ENCODE measurements around the gene P3R3URF.

P3R3URF gene

DNA sequence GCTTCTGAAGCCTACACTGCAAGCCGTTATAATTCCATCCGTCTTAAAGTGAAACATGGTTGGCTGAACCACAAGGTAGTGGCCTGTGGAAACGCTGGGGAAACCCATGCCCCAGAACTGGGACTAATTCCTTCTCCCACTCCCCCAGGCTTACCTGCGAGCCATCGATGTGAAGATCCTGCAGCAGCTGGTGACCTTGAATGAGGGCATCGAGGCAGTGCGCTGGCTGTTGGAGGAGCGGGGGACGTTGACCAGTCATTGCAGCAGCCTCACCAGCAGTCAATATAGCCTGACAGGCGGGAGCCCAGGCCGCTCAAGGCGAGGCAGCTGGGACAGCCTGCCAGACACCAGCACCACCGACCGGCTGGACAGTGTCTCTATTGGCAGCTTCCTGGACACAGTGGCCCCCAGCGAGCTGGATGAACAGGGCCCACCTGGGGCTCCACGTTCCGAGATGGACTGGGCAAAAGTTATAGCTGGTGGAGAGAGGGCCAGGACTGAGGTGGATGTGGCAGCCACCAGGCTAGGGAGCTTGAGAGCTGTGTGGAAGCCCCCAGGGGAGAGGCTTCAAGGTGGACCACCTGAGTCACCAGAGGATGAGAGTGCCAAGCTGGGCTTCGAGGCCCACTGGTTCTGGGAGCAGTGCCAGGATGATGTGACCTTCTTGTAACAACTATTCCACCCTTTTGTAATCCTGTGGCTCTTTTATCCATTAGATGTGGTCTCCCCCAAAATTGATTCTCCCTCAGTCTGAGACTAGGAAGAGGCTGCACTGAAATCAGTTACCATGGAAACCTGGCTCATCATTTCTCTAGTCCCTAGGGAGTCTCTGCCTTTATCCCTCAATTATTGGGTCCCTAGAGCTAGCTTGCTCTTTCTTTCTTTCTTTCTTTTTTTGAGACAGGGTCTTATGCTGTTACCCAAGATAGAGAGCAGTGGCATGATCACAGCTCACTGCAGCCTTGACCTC, 43.5 kb upstream of the P3R3URF start:
- no peak for TF ChIP-seq CTCF (IDR thresholded peaks at IDR 0.05; ENCODE audit: insufficient read depth, low read length, missing control alignments)
- no peak overlapping the region for H3K4me3 ChIP-seq (ENCODE audit: low read depth, low read length)
- CTCF ChIA-PET, result interaction anchor here (0.7 to 6.2 kb wide), 7 partner anchors 8 to 38 kb away, joined by 3 to 72 read pairs (median 4); no protein-coding TSS in a partner anchor
- no peak for DNase-seq (ENCODE audit: low read depth, low spot score)
- POLR2A ChIA-PET, result interaction anchor here (0.6 kb wide), 1 partner anchor 14 kb away, joined by 3 read pairs; no protein-coding TSS in a partner anchor

GRCh38 chr1:46218443-46218842, 42.2 kb upstream of the P3R3URF start:
- H3K4me3 ChIP-seq (ENCODE audit: low read depth, low read length), result no peak overlapping the region
- ChIA-PET POLR2A (no interaction called here), CTCF (interaction anchor here (0.6 kb wide), 1 partner anchor 173 kb away, joined by 3 read pairs; no protein-coding TSS in a partner anchor)
- DNase-seq (ENCODE audit: low read depth, low spot score), result no peak
- no peak for TF ChIP-seq CTCF (IDR thresholded peaks at IDR 0.05; ENCODE audit: insufficient read depth, low read length, missing control alignments)

DNA sequence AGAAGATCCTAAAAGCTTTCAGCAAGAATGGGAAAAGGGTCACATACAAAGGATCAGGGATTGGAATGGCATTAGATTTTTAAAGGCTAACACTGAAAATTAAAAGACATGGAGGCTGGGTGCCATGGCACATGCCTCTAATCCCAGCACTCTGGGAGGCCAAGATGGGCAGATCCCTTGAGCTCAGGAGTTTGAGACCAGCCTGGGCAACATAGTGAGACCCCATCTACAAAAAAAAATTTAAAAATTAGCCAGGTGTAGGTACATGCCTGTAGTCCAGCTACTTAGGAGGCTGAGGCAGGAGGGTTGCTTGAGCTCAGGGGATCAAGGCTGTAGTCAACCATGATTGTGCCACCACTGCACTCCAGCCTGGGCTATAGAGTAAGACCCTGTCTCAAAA, 39.2 kb upstream of the P3R3URF start:
- CTCF ChIA-PET, result interaction anchor here (0.8 to 2.7 kb wide), 2 partner anchors 10 to 179 kb away, joined by 3 to 9 read pairs; no protein-coding TSS in a partner anchor
- POLR2A ChIA-PET, result no interaction called here
- no peak for DNase-seq (ENCODE audit: low read depth, low spot score)
- no peak overlapping the region for H3K4me3 ChIP-seq (ENCODE audit: low read depth, low read length)
- TF ChIP-seq CTCF (IDR thresholded peaks at IDR 0.05; ENCODE audit: insufficient read depth, low read length, missing control alignments), result no peak

DNA sequence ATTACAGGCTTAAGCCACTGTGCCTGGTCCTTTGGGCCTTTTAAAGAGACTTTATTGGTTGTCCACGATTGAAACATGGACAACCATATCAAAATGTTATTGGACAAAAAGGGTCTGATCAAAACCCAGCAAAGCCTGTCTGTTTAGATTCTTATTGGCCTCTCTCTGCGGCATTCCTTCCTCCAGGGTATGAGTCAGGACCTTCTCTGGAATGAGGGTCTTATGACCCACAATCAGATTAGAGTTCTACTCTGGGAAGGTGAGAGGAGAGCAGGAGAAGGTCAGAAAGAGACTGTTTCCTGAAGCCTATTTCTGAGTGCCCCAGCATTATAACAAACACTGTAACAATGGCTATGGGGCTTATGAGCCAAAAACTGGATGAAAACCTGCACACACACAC, 34.8 kb upstream of the P3R3URF start:
- ChIA-PET POLR2A (no interaction called here), CTCF (interaction anchor here (6.3 kb wide), 1 partner anchor 12 kb away, joined by 72 read pairs; no protein-coding TSS in a partner anchor)
- no peak overlapping the region for H3K4me3 ChIP-seq (ENCODE audit: low read depth, low read length)
- no peak for TF ChIP-seq CTCF (IDR thresholded peaks at IDR 0.05; ENCODE audit: insufficient read depth, low read length, missing control alignments)
- DNase-seq (ENCODE audit: low read depth, low spot score), result no peak

- no peak for TF ChIP-seq CTCF (IDR thresholded peaks at IDR 0.05; ENCODE audit: insufficient read depth, low read length, missing control alignments)
Observed at GRCh38 chr1:46210561-46210960, 34.3 kb upstream of the P3R3URF start.

DNA sequence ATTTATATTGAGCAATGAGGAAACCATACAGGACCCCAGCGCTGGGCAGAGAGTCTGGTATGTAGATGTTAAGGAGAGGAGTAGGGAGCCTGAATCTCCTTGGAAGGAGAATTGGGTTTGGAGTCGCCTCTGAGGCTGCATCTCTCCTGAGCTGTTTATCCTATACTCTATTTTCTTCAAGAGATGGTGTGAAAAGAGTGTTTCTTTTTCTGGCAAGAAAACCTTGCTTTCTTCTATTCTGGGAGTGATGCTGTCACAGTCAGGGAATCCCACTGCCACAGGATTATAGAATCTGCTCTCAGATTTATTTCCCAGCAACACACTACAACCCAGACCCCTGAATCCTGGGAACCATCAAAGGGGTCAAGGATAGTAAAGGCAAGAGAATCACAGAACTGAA, 30.1 kb upstream of the P3R3URF start:
- POLR2A ChIA-PET, result interaction anchor here (0.6 kb wide), 1 partner anchor 13 kb away, joined by 3 read pairs; no protein-coding TSS in a partner anchor
- no peak for DNase-seq (ENCODE audit: low read depth, low spot score)
- no peak overlapping the region for H3K4me3 ChIP-seq (ENCODE audit: low read depth, low read length)
- no peak for TF ChIP-seq CTCF (IDR thresholded peaks at IDR 0.05; ENCODE audit: insufficient read depth, low read length, missing control alignments)
- CTCF ChIA-PET, result interaction anchor here (1.0 to 11.3 kb wide), 3 partner anchors 17 to 170 kb away, joined by 3 to 102 read pairs (median 4); no protein-coding TSS in a partner anchor

More at GRCh38 chr1:46210561-46210960, 34.3 kb upstream of the P3R3URF start:
- CTCF ChIA-PET, result interaction anchor here (1.0 to 6.3 kb wide), 2 partner anchors 11 to 12 kb away, joined by 3 to 72 read pairs; no protein-coding TSS in a partner anchor
- POLR2A ChIA-PET, result no interaction called here
- no peak for DNase-seq (ENCODE audit: low read depth, low spot score)
- H3K4me3 ChIP-seq (ENCODE audit: low read depth, low read length), result no peak overlapping the region
